Activated CD4-positive, alpha-beta T cell treated with anti-CD3 and anti-CD28 coated beads, Interleukin-2, amount 10 ng/mL, durations not matched to agents 7 days and 5 days (primary cell): ENCODE measurements around the gene VASH1. TPM values are rescaled to one million over a fixed set of nuclear protein-coding genes. Genes with fewer than 3 reads are reported as not detected.
"Not testable (repeated sequence)": the region's sequence is repeated elsewhere in the genome, so short reads cannot be mapped to it uniquely, and the experiment has no call there.

ENCODE experiments used
- CTCF ChIA-PET: fragments of 350-600 bp; sonication (Branson Sonifier 250); formaldehyde crosslinking; loops from one replicate; lab custom pipeline; 2021; ENCODE audit warnings: antibody characterized with exemption; lab: Charles Lee
- POLR2A ChIA-PET: fragments of 350-600 bp; sonication (Branson Sonifier 250); formaldehyde crosslinking; loops from one replicate; lab custom pipeline; 2021; ENCODE audit warnings: antibody characterized with exemption; lab: Charles Lee
- DNase-seq: peaks from one replicate; pipeline ENCODE4 v3.0.0-alpha.2; 2020
- H3K27ac Mint-ChIP-seq: one replicate; pipeline ENCODE4 v1.8.0; 2021; ENCODE audit warnings: mild to moderate bottlenecking, moderate library complexity, mixed read lengths
- H3K27me3 Mint-ChIP-seq: one replicate; pipeline ENCODE4 v1.8.0; 2021; ENCODE audit warnings: mixed read lengths
- H3K36me3 Mint-ChIP-seq: one replicate; pipeline ENCODE4 v1.8.0; 2021; ENCODE audit warnings: low read depth, mixed read lengths
- H3K4me1 Mint-ChIP-seq: one replicate; pipeline ENCODE4 v1.8.0; 2021; ENCODE audit warnings: mixed read lengths
- H3K4me3 Mint-ChIP-seq: one replicate; pipeline ENCODE4 v1.8.0; 2021; ENCODE audit warnings: mild to moderate bottlenecking, moderate library complexity, mixed read lengths
- H3K9me3 Mint-ChIP-seq: one replicate; pipeline ENCODE4 v1.8.0; 2021; ENCODE audit warnings: mixed read lengths
- total RNA-seq, 2 experiments: library from RNA; stranded (reverse); gene quantifications; one replicate each; pipeline ENCODE4 v1.2.3, GENCODE V29; 2021

Gene VASH1
- total RNA-seq, result 1 to 10 TPM; 2.1 TPM

DNA sequence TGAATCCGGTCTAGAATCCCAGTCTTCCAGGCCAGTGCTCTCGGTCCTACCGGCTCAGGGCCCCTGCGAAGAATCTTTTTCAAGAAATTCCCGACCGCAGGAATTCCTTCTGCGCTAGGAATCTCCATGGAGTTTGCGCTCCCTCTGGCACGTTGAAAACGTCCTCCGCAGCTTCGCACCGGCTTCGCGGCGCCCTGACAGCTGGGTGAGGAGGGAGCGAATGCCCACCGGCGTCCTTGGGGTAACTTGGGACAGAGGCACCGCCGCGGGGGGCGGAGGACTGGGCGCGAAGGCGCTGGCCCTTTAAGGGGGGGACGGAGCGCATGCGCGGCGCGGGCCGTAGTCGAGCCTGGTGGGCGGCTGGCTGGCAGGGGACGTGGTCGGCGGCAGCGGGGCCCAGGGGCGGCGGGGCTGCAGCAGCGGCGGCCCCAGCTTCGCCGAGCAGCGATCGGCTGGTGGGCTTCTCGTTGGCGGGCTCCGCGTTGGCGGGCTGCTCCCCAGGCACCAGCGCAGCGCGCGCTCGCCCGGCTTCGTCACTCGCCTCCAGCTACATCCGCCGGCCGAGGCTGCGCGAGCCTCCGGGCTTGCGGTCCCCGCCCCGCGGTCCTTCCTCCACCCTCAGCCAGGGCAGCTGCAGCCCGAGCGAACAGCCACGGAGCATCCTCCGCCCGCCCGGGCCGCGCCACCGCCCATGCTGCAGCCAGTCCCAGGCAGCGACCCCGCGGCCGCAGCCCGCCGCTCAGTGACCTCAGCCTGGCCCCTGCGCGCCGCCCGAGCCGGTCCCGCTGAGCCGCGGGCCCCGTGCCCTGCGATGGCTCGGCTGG is at the start of gene VASH1:
Gene VASH1 (plus strand): TSS at position 333 of the 824 bp plus-strand sequence. CDS start 1,354 bp downstream, outside the sequence.
- Mint-ChIP-seq H3K27ac (peak within 1 kb of the TSS; percentile 50), H3K4me1 (peaks cover 17% of the 10 kb centered on the region), H3K36me3 (no peaks in the 10 kb centered on the region), H3K4me3 (peak within 1 kb of the TSS; percentile 74), H3K9me3 (no peaks in the 10 kb centered on the region), H3K27me3 (peaks cover 57% of the 10 kb centered on the region)
- DNase-seq, result peak; percentile 52
- CTCF ChIA-PET, result interaction anchor here (1.0 kb wide), 1 partner anchor 8 kb away, joined by 3 read pairs; no protein-coding TSS in a partner anchor
- POLR2A ChIA-PET, result no interaction called here

DNA sequence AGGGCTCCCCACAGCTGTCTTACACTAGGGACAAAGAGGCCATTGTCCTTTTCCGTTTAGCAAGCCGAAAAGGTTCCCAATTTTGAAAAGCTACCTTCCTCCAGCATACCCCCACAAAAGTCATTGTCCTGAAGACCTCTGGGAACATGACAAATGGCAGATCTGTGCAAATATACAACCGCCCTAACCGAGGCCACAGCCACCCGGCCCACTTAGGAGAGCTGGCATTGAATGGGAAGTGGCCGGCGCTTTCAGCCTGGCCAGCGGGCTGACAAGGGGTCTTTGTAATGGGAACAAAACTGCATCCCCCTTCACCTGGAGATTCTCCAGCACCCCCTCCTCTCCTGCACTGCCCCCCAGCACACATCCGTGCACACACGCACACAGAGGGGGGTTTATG is 48.1 kb upstream of the VASH1 start:
- Mint-ChIP-seq H3K4me3 (no peak overlapping the region), H3K27me3 (peaks cover 17% of the 10 kb centered on the region), H3K9me3 (no peaks in the 10 kb centered on the region), H3K27ac (no peak overlapping the region), H3K4me1 (no peaks in the 10 kb centered on the region), H3K36me3 (no peaks in the 10 kb centered on the region)
- ChIA-PET POLR2A (no interaction called here), CTCF (interaction anchor here (1.9 kb wide), 1 partner anchor 72 kb away, joined by 6 read pairs; no protein-coding TSS in a partner anchor)
- DNase-seq, result no peak

DNA sequence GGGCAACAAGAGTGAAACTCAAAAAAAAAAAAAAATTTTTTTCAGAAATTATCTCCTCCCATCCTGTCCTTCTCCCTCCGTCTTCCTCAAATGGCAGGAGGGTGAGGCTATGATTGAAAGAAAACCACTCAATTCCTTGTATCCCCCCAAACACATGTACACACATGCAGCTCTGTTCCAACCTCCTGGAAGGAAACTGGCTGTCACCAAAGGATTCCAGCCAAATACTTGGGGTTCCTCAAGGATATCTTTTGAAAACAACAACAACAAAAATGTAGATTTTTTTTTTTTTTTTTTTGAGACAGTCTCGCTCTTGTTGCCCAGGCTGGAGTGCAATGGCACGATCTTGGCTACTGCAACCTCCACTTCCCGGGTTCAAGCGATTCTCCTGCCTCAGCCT is 46.8 kb upstream of the VASH1 start:
- POLR2A ChIA-PET, result no interaction called here
- no peak for DNase-seq
- Mint-ChIP-seq H3K27me3 (peaks cover 17% of the 10 kb centered on the region), H3K9me3 (no peaks in the 10 kb centered on the region), H3K4me3 (no peak overlapping the region), H3K27ac (no peak overlapping the region), H3K36me3 (no peaks in the 10 kb centered on the region), H3K4me1 (no peaks in the 10 kb centered on the region)
- CTCF ChIA-PET, result interaction anchor here (0.7 to 1.9 kb wide), 6 partner anchors 10 to 184 kb away, joined by 3 to 8 read pairs (median 4); no protein-coding TSS in a partner anchor

DNA sequence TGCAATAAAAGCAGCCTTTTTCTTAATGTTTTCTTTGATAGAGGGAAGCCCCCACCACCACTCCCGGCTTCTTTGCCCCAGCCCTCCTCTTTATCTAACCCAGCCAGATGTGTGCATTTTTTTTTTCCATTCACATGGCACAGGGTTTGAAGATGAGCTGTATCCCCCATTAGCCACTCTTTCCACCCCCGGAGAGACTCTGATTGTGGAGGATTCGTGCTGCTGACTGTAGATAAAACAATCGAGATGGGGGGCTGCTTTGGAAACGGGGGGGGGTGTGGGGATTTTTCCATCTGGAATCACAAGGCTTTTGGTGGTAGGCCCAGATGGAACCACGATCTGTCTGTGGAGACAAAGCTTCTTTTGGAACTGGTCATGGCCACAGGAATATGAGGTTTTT is 46.2 kb upstream of the VASH1 start:
- Mint-ChIP-seq H3K4me1 (peaks cover under 1% of the 10 kb centered on the region), H3K27ac (no peak overlapping the region), H3K9me3 (no peaks in the 10 kb centered on the region), H3K27me3 (peaks cover 17% of the 10 kb centered on the region), H3K36me3 (no peaks in the 10 kb centered on the region), H3K4me3 (no peak overlapping the region)
- no peak for DNase-seq
- CTCF ChIA-PET, result interaction anchor here (0.7 to 1.6 kb wide), 3 partner anchors 9 to 66 kb away, joined by 3 to 6 read pairs (median 3); no protein-coding TSS in a partner anchor
- POLR2A ChIA-PET, result no interaction called here

DNA sequence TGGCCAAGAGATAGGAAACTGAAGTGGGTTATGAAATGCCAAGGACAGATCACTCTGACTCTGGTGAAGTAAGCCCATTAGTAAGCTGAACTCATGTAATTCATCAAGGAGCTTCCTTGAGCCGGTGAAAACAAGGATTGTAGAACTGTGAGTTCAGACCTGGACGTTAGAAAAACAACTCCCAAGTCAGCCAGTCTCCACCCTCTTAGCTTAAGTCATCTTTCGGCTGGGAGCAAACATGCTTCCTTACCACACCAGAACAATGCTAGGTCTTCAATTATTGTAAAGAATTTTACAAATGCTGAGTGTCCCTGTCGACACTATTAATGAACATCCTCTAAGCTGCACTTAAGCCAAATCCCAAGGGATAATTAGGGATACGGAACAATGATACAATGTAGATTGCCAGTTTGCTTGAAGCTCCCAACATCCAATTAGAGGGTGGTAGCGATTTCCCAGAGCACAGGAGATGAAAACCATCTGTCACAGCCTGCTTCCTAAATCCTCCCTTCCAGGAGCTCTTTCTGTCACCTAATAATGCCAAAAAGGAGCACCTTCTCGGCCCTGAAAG is 45.7 kb upstream of the VASH1 start:
- ChIA-PET POLR2A (no interaction called here), CTCF (interaction anchor here (1.0 to 1.6 kb wide), 2 partner anchors 9 to 18 kb away, joined by 3 to 6 read pairs; no protein-coding TSS in a partner anchor)
- DNase-seq, result no peak
- Mint-ChIP-seq H3K4me1 (peaks cover 6% of the 10 kb centered on the region), H3K36me3 (no peaks in the 10 kb centered on the region), H3K27ac (no peak overlapping the region), H3K9me3 (no peaks in the 10 kb centered on the region), H3K4me3 (no peak overlapping the region), H3K27me3 (peaks cover 17% of the 10 kb centered on the region)

DNA sequence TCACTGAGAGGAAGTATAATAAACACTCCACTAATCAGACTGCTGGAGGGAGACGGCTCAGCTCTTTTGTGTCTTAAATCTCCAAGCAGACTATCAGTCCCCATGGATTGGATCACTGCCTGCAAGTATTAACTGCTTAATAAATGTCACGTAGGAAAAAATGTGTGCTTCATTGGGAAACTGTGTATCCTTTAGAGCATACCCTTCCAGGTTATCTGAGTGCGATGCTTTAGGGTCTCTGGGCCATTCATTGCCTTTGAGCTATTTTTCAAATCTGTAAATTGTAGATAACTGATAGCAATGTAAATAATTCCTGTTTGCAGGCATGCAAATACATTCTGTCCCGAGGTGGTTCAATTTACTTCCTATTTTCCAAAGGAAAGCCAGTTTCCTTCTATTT is 45.0 kb upstream of the VASH1 start:
- H3K9me3 Mint-ChIP-seq, result no peaks in the 10 kb centered on the region
- DNase-seq, result no peak
- no peaks in the 10 kb centered on the region for H3K36me3 Mint-ChIP-seq
- H3K27me3 Mint-ChIP-seq, result peaks cover 17% of the 10 kb centered on the region
- ChIA-PET POLR2A (no interaction called here), CTCF (no interaction called here)
- no peak overlapping the region for H3K4me3 Mint-ChIP-seq
- peaks cover 8% of the 10 kb centered on the region for H3K4me1 Mint-ChIP-seq
- H3K27ac Mint-ChIP-seq, result no peak overlapping the region

DNA sequence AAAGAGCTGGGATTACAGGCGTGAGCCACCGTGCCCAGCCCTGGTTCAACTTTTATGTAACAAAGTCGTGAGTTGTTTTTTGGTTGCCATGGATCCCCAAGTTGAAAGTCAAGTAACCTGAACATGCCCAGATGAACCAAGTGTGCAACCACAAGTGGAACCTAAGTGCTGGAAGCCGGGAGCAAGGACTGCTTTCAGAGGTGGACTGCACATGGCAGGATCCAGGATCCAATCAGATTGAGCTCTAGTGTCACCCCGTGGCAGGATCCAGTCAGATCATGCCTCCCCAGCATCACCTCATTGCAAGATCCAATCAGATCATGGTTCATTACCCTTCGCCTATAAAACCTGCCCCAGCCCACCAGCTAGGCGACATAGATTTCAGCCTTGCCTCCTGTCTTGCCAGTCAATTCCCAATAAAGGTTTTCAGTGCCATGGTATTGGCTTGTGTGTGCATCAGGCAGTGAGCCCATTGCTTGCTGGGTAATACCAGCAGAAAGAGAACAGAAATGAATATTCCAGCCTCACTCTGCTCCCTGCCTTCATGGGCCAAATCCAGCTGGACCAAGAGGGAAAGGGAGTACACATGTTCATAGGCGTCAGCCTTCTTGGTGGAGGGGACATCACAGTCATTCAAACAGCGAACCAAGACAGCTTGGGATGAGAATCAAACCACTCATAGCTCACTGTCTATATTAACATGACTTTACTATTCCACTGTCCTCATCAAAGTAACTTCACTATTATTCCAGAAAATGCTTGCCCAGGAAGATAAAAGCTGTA is 43.6 kb upstream of the VASH1 start:
- DNase-seq, result no peak
- CTCF ChIA-PET, result interaction anchor here (0.6 to 1.2 kb wide), 3 partner anchors 9 to 93 kb away, joined by 3 to 5 read pairs (median 4); no protein-coding TSS in a partner anchor
- no peak overlapping the region for H3K4me3 Mint-ChIP-seq
- POLR2A ChIA-PET, result no interaction called here
- H3K9me3 Mint-ChIP-seq, result no peaks in the 10 kb centered on the region
- H3K27me3 Mint-ChIP-seq, result peaks cover 17% of the 10 kb centered on the region
- H3K27ac Mint-ChIP-seq, result no peak overlapping the region
- H3K36me3 Mint-ChIP-seq, result no peaks in the 10 kb centered on the region
- H3K4me1 Mint-ChIP-seq, result peaks cover 8% of the 10 kb centered on the region

DNA sequence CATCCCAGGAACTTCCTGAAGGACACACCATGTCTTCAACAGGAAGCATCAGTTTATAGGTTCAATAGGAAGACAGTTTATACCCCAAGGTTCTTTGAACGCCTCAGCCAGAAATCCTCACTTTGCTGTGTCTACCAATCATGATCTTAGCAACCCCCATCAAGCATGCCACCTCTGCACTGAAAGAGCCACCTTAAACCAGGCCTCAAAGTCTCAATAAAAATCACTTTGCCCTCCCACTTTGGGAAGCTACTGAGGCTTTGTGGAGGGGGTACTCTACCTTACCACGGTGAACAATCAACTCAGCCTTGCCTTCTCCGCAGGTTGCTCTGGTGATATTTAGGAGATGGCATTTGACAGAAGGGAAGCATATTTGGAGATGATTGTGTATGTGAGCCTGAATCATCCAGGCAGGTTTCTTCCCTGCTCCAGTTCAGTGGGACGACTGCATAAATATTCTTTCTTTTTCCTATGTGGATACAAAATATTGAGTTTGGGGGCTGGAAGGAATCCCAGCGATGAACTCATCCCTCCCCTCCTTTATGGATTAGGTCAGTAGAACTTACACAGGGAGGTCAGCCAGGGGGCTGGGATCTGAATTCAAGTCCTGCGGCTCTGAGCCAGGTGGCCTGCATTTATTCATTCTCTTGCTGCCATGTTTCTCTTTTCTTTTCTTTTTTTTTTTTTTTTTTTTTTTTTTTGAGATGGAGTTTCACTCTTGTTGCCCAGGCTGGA is 42.8 kb upstream of the VASH1 start:
- Mint-ChIP-seq H3K4me1 (peaks cover 8% of the 10 kb centered on the region), H3K4me3 (no peak overlapping the region), H3K9me3 (no peaks in the 10 kb centered on the region), H3K27me3 (peaks cover 20% of the 10 kb centered on the region), H3K36me3 (no peaks in the 10 kb centered on the region), H3K27ac (no peak overlapping the region)
- DNase-seq, result no peak
- CTCF ChIA-PET, result interaction anchor here (0.6 to 1.2 kb wide), 4 partner anchors 9 to 1221 kb away, joined by 3 to 7 read pairs (median 4); no protein-coding TSS in a partner anchor
- POLR2A ChIA-PET, result no interaction called here

DNA sequence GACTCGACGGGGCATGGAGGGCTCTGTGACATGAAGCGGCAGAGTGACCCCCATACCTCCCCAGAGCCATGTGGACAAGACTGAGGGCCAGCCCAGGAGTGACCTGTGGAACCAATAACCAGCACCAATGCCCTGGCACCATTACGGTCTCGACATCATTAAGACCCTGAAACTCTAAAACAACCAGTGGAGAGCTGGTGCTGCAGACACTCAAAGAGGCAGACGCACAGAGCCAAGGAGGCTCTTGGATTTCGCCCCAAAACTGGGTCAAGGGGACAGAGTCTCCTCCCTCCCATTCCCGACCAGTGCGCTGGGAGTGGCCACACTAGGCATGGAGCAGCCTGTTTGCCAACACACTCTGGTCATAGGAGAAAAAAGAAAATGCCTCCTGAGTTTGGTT is 41.6 kb upstream of the VASH1 start:
- no peak overlapping the region for H3K27ac Mint-ChIP-seq
- no peak overlapping the region for H3K4me3 Mint-ChIP-seq
- H3K27me3 Mint-ChIP-seq, result peaks cover 25% of the 10 kb centered on the region
- no peaks in the 10 kb centered on the region for H3K36me3 Mint-ChIP-seq
- H3K9me3 Mint-ChIP-seq, result no peaks in the 10 kb centered on the region
- ChIA-PET POLR2A (no interaction called here), CTCF (no interaction called here)
- H3K4me1 Mint-ChIP-seq, result peaks cover 8% of the 10 kb centered on the region
- no peak for DNase-seq

DNA sequence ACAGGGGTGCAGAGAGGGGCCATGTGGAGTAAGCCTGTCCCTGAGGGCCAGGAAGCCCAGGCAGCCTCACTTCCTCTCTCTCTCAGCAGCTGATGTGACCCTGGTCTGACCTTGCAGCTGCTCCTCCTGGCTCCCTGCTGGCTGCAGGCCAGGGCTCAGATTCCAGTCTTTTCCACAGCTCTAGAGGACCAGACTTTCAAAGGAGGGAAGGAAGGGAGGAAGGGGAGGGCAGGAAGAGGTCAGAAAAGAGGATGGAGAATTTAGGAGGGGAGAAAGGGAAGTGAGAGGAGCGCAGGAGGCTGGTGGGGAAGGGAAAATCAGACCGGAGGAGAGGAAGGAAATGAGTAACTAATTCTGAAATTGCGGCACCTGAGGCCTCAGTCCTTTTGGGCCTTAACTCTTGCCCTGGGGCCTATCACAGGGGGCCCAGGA is 40.9 kb upstream of the VASH1 start:
- POLR2A ChIA-PET, result no interaction called here
- Mint-ChIP-seq H3K27me3 (peaks cover 27% of the 10 kb centered on the region), H3K27ac (no peak overlapping the region), H3K4me3 (no peak overlapping the region), H3K36me3 (no peaks in the 10 kb centered on the region), H3K4me1 (peaks cover 8% of the 10 kb centered on the region), H3K9me3 (no peaks in the 10 kb centered on the region)
- no peak for DNase-seq
- CTCF ChIA-PET, result no interaction called here

DNA sequence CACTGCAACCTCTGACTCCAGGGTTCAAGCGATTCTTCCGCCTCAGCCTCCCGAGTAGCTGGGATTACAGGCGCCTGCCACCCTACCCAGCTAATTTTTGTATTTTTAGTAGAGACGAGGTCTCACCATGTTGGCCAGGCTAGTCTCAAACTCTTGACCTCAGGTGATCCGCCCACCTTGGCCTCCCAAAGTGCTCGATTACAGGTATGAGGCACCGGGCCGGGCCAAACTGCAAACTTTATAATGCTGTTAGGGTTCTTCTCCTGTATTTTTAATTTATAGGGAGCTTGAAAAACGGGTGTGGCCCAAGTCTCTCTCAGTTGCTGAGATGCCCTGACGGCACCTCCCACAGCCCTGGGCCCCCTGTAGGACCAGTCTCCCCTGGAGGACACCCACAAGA is 39.8 kb upstream of the VASH1 start:
- H3K27ac Mint-ChIP-seq, H3K4me1 Mint-ChIP-seq, DNase-seq, H3K9me3 Mint-ChIP-seq, POLR2A ChIA-PET, H3K36me3 Mint-ChIP-seq, H3K4me3 Mint-ChIP-seq: not testable (repeated sequence)
- H3K27me3 Mint-ChIP-seq, result peaks cover 18% of the 10 kb centered on the region
- CTCF ChIA-PET, result interaction anchor here (1.7 kb wide), 1 partner anchor 11 kb away, joined by 5 read pairs; no protein-coding TSS in a partner anchor
